Ovary (tissue), 9 donors: Measurements from ENCODE around the gene LCN12. TPM values are rescaled to one million over a fixed set of nuclear protein-coding genes. Genes with fewer than 3 reads are reported as not detected.

ENCODE experiments used
- DNase-seq, 5 donors: peaks; one replicate each; pipeline ENCODE4 v3.0.0-alpha.2; 2019 to 2020
- H3K27ac ChIP-seq, 2 donors: fragments of 200-600 bp; one replicate each; pipeline versions ENCODE4 v1.5.1 to v1.8.0; 2019 to 2022
- H3K27me3 ChIP-seq: fragments of 200-600 bp; one replicate; pipeline ENCODE4 v1.8.0; 2022
- H3K36me3 ChIP-seq: fragments of 200-600 bp; sonication (generic); one replicate; pipeline ENCODE4 v1.5.1; 2019
- H3K4me1 ChIP-seq: one replicate; pipeline ENCODE4 v1.8.1; 2013; ENCODE audit warnings: mild to moderate bottlenecking, moderate library complexity; ENCODE audit not compliant: insufficient read depth
- H3K4me3 ChIP-seq: fragments of 200-600 bp; sonication (generic); one replicate; pipeline ENCODE4 v1.5.1; 2017
- H3K9me3 ChIP-seq, 2 donors: fragments of 200-600 bp in 1 of 2; sonication (generic) in 1 of 2; one replicate each; pipeline versions ENCODE4 v1.5.1 to v1.8.1; 2013 to 2019; ENCODE audit warnings: mild to moderate bottlenecking in 1 of 2, moderate library complexity in 1 of 2
- CTCF ChIP-seq, 3 donors: fragments of 450-650 bp in 2 of 3; fragments of 200-600 bp in 1 of 3; IDR thresholded peaks; one replicate each; pipeline versions ENCODE4 v1.5.1 to v1.8.0; 2016 to 2022; ENCODE audit warnings: antibody characterized with exemption in 3 of 3, mild to moderate bottlenecking in 1 of 3
- EP300 ChIP-seq: sonication (generic); formaldehyde crosslinking; IDR thresholded peaks from one replicate; pipeline ENCODE4 v1.6.1; 2017; ENCODE audit warnings: antibody characterized with exemption
- POLR2A ChIP-seq: fragments of 450-650 bp; IDR thresholded peaks from one replicate; pipeline ENCODE4 v1.6.1; 2017; ENCODE audit warnings: antibody characterized with exemption, mild to moderate bottlenecking, moderate library complexity
- WGBS, 3 donors: extraction: QIAGEN DNeasy Blood & Tissue Kit in 1 of 3; methylation state at CpG; one replicate each; pipeline versions ENCODE4 v1.1.5 to v1.1.7; 2013 to 2017; 5-methylcytosine and 5-hydroxymethylcytosine counted together
- intact Hi-C, 4 donors: fragments of 100-400 bp; cut with DNase I; formaldehyde crosslinking; loops; one replicate each; pipeline versions ENCODE4 v1.11.0 to v1.15.1; 2022 to 2023
- polyA plus RNA-seq, 2 donors: library from polyadenylated mRNA; stranded (reverse); fragments of 200-250 nt in 1 of 2; fragments of 350-450 nt in 1 of 2; fragmentation: Illumina TruSeq in 1 of 2; extraction: RNeasy Lipid Tissue Mini Kit (QIAGEN cat#74804) in 1 of 2; gene quantifications; one replicate each; pipeline ENCODE4 v1.2.3, GENCODE V29; 2013 to 2014
- total RNA-seq, 7 donors: library from RNA; depleted of rRNA in 2 of 7; stranded (reverse); fragments of >200 nt in 2 of 7; fragmentation: NEBNext Ultra II Directional in 3 of 7; extraction: Animal tissue kit (Norgen Biotek cat#: 25700) in 3 of 7; gene quantifications; one replicate each; pipeline versions ENCODE4 v1.1.0 to v1.2.4, GENCODE V29; 2016 to 2023
- donor health status: DM: no; HTN: no; CAD: no; lungs with moderate emphysema.
- donor health status: DM: no; HTN: no; CAD: no.
- donor health status: Bipolar disorder and iron deficiency.
- donor health status: DM: yes; HTN: yes; CAD: no.
- donor health status: DM: no; HTN: no; CAD: no.
- donor health status: DM: yes; HTN: yes; CAD: no.

The LCN12 gene
- total and polyA plus RNA-seq, 9 donors: 1.1 to 40.9 (median 13.4) TPM

DNA sequence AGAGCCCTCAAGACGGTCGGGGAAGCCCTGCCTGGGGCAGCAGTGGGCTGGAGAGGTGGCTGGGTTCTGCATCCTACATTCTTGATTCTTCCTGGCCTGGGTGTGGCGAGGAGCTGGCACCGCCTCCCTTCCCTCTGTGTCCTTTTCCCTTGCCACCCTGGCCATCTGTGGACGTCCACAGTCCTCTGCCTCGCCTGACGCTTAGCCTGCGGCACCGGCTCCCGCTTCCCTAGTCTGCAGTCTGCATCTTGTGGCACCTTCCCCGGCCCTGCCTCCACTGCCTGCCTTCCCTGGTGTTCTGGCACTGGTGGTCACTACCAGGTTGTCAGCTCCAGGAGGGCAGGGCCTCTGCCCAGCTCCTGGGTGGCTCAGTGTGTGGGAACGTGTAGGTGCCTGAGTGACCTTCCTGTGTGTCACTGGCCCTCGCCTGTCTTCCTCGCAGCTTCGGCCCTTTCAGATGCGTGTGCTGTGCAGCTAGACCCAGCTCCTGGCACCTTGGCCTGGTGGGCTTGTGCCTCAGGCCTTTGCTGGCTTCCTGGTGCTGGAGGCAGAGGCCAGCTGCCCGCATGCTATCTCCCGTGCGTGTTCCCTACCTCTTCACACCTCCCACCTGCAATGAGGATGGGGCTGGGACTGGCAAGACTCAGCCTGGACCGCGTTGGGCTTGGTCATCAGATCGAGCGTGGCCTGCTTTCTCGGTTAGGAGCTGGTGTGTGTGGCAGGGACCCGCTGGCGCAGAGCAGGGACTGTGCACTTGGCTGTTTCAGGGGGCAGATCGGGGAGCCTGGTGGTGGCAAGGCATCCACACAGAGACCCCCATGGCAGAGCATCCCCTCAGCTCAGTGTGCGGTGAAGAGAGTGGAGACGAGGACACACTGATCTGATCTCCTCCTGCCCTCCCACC, 44.8 kb upstream of the LCN12 start:
- intact Hi-C loops: no loop called here
- Histone ChIP-seq H3K4me3 (no peak overlapping the region), H3K27ac (no peak overlapping the region), H3K36me3 (no peaks in the 10 kb centered on the region), H3K4me1 (no peaks in the 10 kb centered on the region), H3K27me3 (no peaks in the 10 kb centered on the region), H3K9me3 (no peaks in the 10 kb centered on the region)
- no peak for TF ChIP-seq CTCF (IDR thresholded peaks at IDR 0.05)
- TF ChIP-seq EP300: no peak
- TF ChIP-seq POLR2A: no peak
- 92 to 95% (median 93%) methylated on average over 29 of the region's 29 CpGs for WGBS, 3 donors
- DNase-seq: no peak

- Histone ChIP-seq H3K4me3 (no peak overlapping the region), H3K36me3 (no peaks in the 10 kb centered on the region), H3K9me3 (no peaks in the 10 kb centered on the region), H3K27ac (no peak overlapping the region), H3K4me1 (no peaks in the 10 kb centered on the region), H3K27me3 (no peaks in the 10 kb centered on the region)
- DNase-seq: no peak
- WGBS, 3 donors: 86 to 95% (median 92%) methylated on average over 12 of the region's 12 CpGs
- TF ChIP-seq EP300 (no peak), CTCF (IDR thresholded peaks at IDR 0.05) (no peak)
- intact Hi-C loops: no loop called here
Measured at GRCh38 chr9:136910197-136910900, 41.7 kb upstream of the LCN12 start.

DNA sequence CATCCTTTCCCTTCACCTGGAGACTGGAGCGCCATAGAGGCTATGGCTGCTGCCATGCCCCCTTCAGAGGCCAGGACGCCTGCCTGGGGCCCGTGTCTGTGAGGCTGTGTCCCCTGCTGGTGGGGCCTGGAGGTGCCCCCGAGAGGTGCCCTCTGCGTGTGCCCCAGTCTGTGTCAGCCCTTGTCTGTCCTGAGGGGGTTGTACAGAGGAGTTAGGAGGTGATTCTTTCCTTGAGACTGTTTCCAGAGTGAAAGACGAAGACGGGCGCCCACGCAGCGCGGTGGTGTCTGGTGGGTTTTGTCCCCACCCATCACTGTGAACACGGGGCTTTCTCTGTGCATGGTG, 41.2 kb upstream of the LCN12 start:
- H3K4me3 ChIP-seq: no peak overlapping the region
- no peak overlapping the region for H3K27ac ChIP-seq
- no peak for DNase-seq
- H3K4me1 ChIP-seq: no peaks in the 10 kb centered on the region
- H3K36me3 ChIP-seq: no peaks in the 10 kb centered on the region
- intact Hi-C loops: no loop called here
- 88 to 89% (median 88%) methylated on average over 12 of the region's 12 CpGs for WGBS, 3 donors
- H3K9me3 ChIP-seq: no peaks in the 10 kb centered on the region
- no peak for TF ChIP-seq EP300
- no peak for TF ChIP-seq POLR2A
- TF ChIP-seq CTCF (IDR thresholded peaks at IDR 0.05): no peak
- H3K27me3 ChIP-seq: no peaks in the 10 kb centered on the region

GRCh38 chr9:136913701-136914438, 38.2 kb upstream of the LCN12 start:
- Histone ChIP-seq H3K9me3 (no peaks in the 10 kb centered on the region), H3K27ac (no peak overlapping the region), H3K36me3 (no peaks in the 10 kb centered on the region), H3K27me3 (no peaks in the 10 kb centered on the region), H3K4me1 (no peaks in the 10 kb centered on the region), H3K4me3 (no peak overlapping the region)
- no peak for DNase-seq
- no peak for TF ChIP-seq POLR2A
- TF ChIP-seq EP300: no peak
- TF ChIP-seq CTCF (IDR thresholded peaks at IDR 0.05): no peak
- intact Hi-C loops: no loop called here
- 89 to 91% (median 89%) methylated on average over 17 of the region's 17 CpGs for WGBS, 3 donors
